ENCODE measurements around the gene PSMB5.

GRCh38 chr14:23006544-23007419 is 27.9 kb downstream of the PSMB5 start:
- TF ChIP-seq JUND (IDR thresholded peaks at IDR 0.05) (peak in 1 of 2 donors; percentile 78), TAF1 (conservative IDR thresholded peaks at IDR 0.05) (peak; percentile 83), ZBTB33 (IDR thresholded peaks at IDR 0.05) (peak; percentile 76)
